ENCODE results near the gene ABCA8. TPM values are rescaled to one million over a fixed set of nuclear protein-coding genes. Genes with fewer than 3 reads are reported as not detected.

Gene ABCA8
- total RNA-seq, 1 experiment from 2014 or later: not detected

DNA sequence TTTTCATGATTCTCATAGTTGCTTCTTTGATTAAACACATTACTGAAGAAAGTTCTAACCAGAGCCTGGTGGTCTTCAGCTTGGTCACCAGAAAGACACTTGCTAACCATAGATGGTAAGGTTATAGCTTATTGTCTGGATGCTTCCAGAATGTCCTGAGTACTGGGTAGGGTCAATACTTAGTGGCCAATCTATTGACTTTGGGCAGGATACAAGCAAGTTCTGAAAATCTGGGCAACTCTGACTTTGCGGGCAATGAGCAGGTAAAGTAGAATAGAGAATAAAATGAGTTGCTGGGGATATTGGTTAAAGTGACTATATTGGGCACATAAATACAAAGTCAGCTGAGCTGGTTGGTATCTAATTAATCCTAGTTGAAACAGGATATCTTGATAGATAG is 63.0 kb downstream of the ABCA8 start:
- Histone ChIP-seq H3K4me1 (ENCODE audit: insufficient read depth, low read length) (no peaks in the 10 kb centered on the region), H3K14ac (ENCODE audit: insufficient read depth, low read length) (no peak overlapping the region), H3K4me2 (ENCODE audit: insufficient read depth, insufficient read length, low read length) (no peak overlapping the region), H2BK15ac (ENCODE audit: low read depth, low read length) (no peak overlapping the region), H2BK20ac (ENCODE audit: low read depth, low read length, poor library complexity, severe bottlenecking) (no peak overlapping the region), H3K79me1 (ENCODE audit: insufficient read depth, low read depth, low read length, poor library complexity, severe bottlenecking) (no peaks in the 10 kb centered on the region), H4K5ac (ENCODE audit: insufficient read length, low read depth, low read length) (no peak overlapping the region), H3K27me3 (ENCODE audit: insufficient read depth, low read length) (no peaks in the 10 kb centered on the region), H3K23me2 (ENCODE audit: insufficient read length, low read depth, low read length, poor library complexity, severe bottlenecking) (no peaks in the 10 kb centered on the region), H3K79me2 (ENCODE audit: insufficient read depth, low read length) (no peaks in the 10 kb centered on the region; the same call in 1 of the 2 replicates), H2BK120ac (ENCODE audit: low read depth, low read length, poor library complexity, severe bottlenecking) (no peak overlapping the region), H2AK5ac (ENCODE audit: insufficient read length, low read length) (no peak overlapping the region), H2AFZ (ENCODE audit: low read length) (no peak overlapping the region), H3K27ac (ENCODE audit: insufficient read length, low read depth, low read length) (no peak overlapping the region), H3K9ac (ENCODE audit: extremely low read depth, insufficient read length, low read length) (no peak overlapping the region), H3K23ac (ENCODE audit: insufficient read length, low read depth, low read length) (no peak overlapping the region), H3K56ac (ENCODE audit: insufficient read length, low read depth, low read length) (no peak overlapping the region), H2BK12ac (ENCODE audit: insufficient read length, low read depth, low read length) (no peak overlapping the region), H3K9me3 (ENCODE audit: control insufficient read depth, low read depth, low read length) (no peaks in the 10 kb centered on the region), H3T11ph (ENCODE audit: low read length) (no peak overlapping the region), H3K18ac (ENCODE audit: insufficient read length, low read depth, low read length) (no peak overlapping the region), H3K4ac (ENCODE audit: low read depth, low read length) (no peak overlapping the region), H2BK5ac (ENCODE audit: insufficient read length, low read length) (no peak overlapping the region), H4K91ac (ENCODE audit: insufficient read length, low read depth, low read length) (no peak overlapping the region), H4K20me1 (ENCODE audit: control insufficient read depth, insufficient read depth, insufficient read length) (no peaks in the 10 kb centered on the region), H4K8ac (replicated peaks; ENCODE audit: insufficient read length, low read depth, low read length) (no peak overlapping the region)
- no peak for DNase-seq
- TF ChIP-seq CTCF (conservative IDR thresholded peaks at IDR 0.05): no peak
- no peaks in the 10 kb centered on the region for H3K27me3 Mint-ChIP-seq (ENCODE audit: low read depth)
- no CpG with 5 or more reads among the region's 1 CpG for WGBS (ENCODE audit: extremely low coverage, insufficient read length, low lambda C conversion rate)
- H3K36me3 Mint-ChIP-seq (ENCODE audit: insufficient read depth in 1 of 3, low read depth in 3 of 3): no peaks in the 10 kb centered on the region
- H3K27ac Mint-ChIP-seq: no peak overlapping the region
- H3K4me3 Mint-ChIP-seq: no peak overlapping the region
- no peaks in the 10 kb centered on the region; a peak in 1 of 5 replicates for H3K9me3 Mint-ChIP-seq
- H3K4me1 Mint-ChIP-seq: 0 out of 4 replicates have a peak, but pooled peaks cover 0 to 2% of the 10 kb centered on the region in 2 experiments

Measured in H9 (cell line).